HCT116 (cell line): ENCODE measurements around the gene RNF150. TPM values are rescaled to one million over a fixed set of nuclear protein-coding genes. Genes with fewer than 3 reads are reported as not detected.

Source experiments
- ATAC-seq: fragments of 200-7000 bp; cut with Tn5 transposase; 2 replicates; pipeline ENCODE4 v1.9.1; 2020; ENCODE audit warnings: mild to moderate bottlenecking, moderate library complexity
- BruUV-seq: library from RNA; stranded (reverse); fragments of 400-500 nt; replicated peaks from 2 replicates; lab custom pipeline; 2021; lab: Mats Ljungman, UMichigan
- CTCF ChIA-PET: fragments of 300-600 bp; sonication (Branson Sonifier 250); formaldehyde crosslinking; loops from one replicate; lab custom pipeline; 2021; ENCODE audit warnings: antibody characterized with exemption; lab: Charles Lee
- POLR2A ChIA-PET: fragments of 300-600, 350-600 bp; sonication (Branson Sonifier 250); formaldehyde crosslinking; loops from one replicate; lab custom pipeline; 2021; ENCODE audit warnings: antibody characterized with exemption; lab: Charles Lee
- RAD21 ChIA-PET, 2 experiments: fragments of 300-600 bp; sonication (Branson Sonifier 250); formaldehyde crosslinking; loops; one replicate each; lab custom pipeline; 2023; ENCODE audit warnings: low total read pairs in 2 of 2; ENCODE audit not compliant: uncharacterized antibody in 2 of 2, unreplicated experiment in 2 of 2, low non-redundant PET in 1 of 2; lab: Charles Lee
- DNase-seq: peaks from one replicate; pipeline ENCODE4 v3.0.0-alpha.2; 2010; ENCODE audit warnings: low read depth, low spot score
- H2AFZ ChIP-seq: fragments of 200-600 bp; shearing (Covaris generic), sonication (generic); 2 replicates; pipeline ENCODE4 v1.6.1; 2017; ENCODE audit warnings: low read depth, mixed run types, mixed read lengths, antibody characterized with exemption, low read length; ENCODE audit not compliant: poor library complexity, severe bottlenecking
- H3K27ac ChIP-seq: 2 replicates; pipeline ENCODE4 v1.5.1; 2012; ENCODE audit warnings: low read depth, low read length
- H3K27me3 ChIP-seq: fragments of 200-600 bp; sonication (generic); 2 replicates; pipeline ENCODE4 v1.6.1; 2016; ENCODE audit warnings: mixed run types, low read length, mixed read lengths; ENCODE audit not compliant: insufficient read depth
- H3K36me3 ChIP-seq, 2 experiments: fragments of 200-500 bp in 1 of 2; fragments of 200-600 bp in 1 of 2; sonication (Bioruptor generic) in 1 of 2; sonication (generic) in 1 of 2; 2 replicates each; pipeline versions ENCODE4 v1.5.1 to v1.6.1; 2014 to 2016; ENCODE audit warnings: low read length in 2 of 2, inconsistent platforms in 1 of 2, mixed read lengths in 1 of 2, mixed run types in 1 of 2; ENCODE audit not compliant: insufficient read depth in 2 of 2, control insufficient read depth in 1 of 2
- H3K4me1 ChIP-seq, 2 experiments: fragments of 200-600 bp in 1 of 2; sonication (generic) in 1 of 2; 2 replicates each; pipeline versions ENCODE4 v1.5.1 to v1.6.1; 2012 to 2017; ENCODE audit warnings: low read length in 2 of 2, inconsistent platforms in 1 of 2, mild to moderate bottlenecking in 1 of 2, mixed read lengths in 1 of 2, mixed run types in 1 of 2, moderate library complexity in 1 of 2; ENCODE audit not compliant: insufficient read depth in 2 of 2, control insufficient read depth in 1 of 2
- H3K4me2 ChIP-seq: fragments of 200-600 bp; sonication (generic); 2 replicates; pipeline ENCODE4 v1.6.1; 2017; ENCODE audit warnings: mixed run types, low read length, mixed read lengths
- H3K4me3 ChIP-seq, 2 experiments: fragments of 200-600 bp in 1 of 2; sonication (generic) in 1 of 2; replicated peaks in 1 of 2; 2 replicates each; pipeline ENCODE4 v1.5.1; 2011 to 2016; ENCODE audit warnings: low read length in 2 of 2, control low read depth in 1 of 2, low read depth in 1 of 2, mild to moderate bottlenecking in 1 of 2, mixed read lengths in 1 of 2, mixed run types in 1 of 2
- H3K79me2 ChIP-seq: fragments of 200-600 bp; sonication (generic); 2 replicates; pipeline ENCODE4 v1.6.1; 2017; ENCODE audit warnings: mild to moderate bottlenecking, mixed run types, low read length, moderate library complexity, mixed read lengths; ENCODE audit not compliant: insufficient read depth
- H3K9ac ChIP-seq: fragments of 200-600 bp; sonication (generic); 2 replicates; pipeline ENCODE4 v1.6.1; 2016; ENCODE audit warnings: low read length, mixed read lengths
- H3K9me2 ChIP-seq: fragments of 200-600 bp; sonication (generic), shearing (Covaris generic); 2 replicates; pipeline ENCODE4 v1.6.1; 2017; ENCODE audit warnings: mixed run types, mild to moderate bottlenecking, moderate library complexity; ENCODE audit not compliant: insufficient read depth
- H3K9me3 ChIP-seq, 2 experiments: fragments of 200-500 bp in 1 of 2; fragments of 200-600 bp in 1 of 2; sonication (Bioruptor generic) in 1 of 2; sonication (generic) in 1 of 2; 2 replicates each; pipeline ENCODE4 v1.6.1; 2014 to 2017; ENCODE audit warnings: low read length in 2 of 2, mixed read lengths in 2 of 2, inconsistent platforms in 1 of 2, low read depth in 1 of 2, mild to moderate bottlenecking in 1 of 2, mixed run types in 1 of 2, moderate library complexity in 1 of 2; ENCODE audit not compliant: control insufficient read depth in 1 of 2, insufficient read depth in 1 of 2
- H4K20me1 ChIP-seq: fragments of 200-600 bp; sonication (generic), shearing (Covaris generic); 2 replicates; pipeline ENCODE4 v1.6.1; 2017; ENCODE audit warnings: mixed run types, mild to moderate bottlenecking, moderate library complexity; ENCODE audit not compliant: insufficient read depth
- CBX3 ChIP-seq: IDR thresholded peaks from 2 replicates; pipeline ENCODE4 v1.6.1; 2012; ENCODE audit warnings: low read depth
- CEBPB ChIP-seq: IDR thresholded peaks from 2 replicates; pipeline ENCODE4 v1.6.1; 2012; ENCODE audit warnings: low read depth
- CTCF ChIP-seq, 3 experiments: fragments of 200-600 bp in 1 of 3; sonication (generic) in 1 of 3; IDR thresholded peaks in 2 of 3; conservative IDR thresholded peaks in 1 of 3; 2 replicates each; pipeline ENCODE4 v1.5.1; 2012 to 2017; ENCODE audit warnings: low read depth in 2 of 3, low read length in 2 of 3, antibody characterized with exemption in 1 of 3, borderline replicate concordance in 1 of 3, control low read depth in 1 of 3, mild to moderate bottlenecking in 1 of 3, mixed read lengths in 1 of 3, mixed run types in 1 of 3, moderate library complexity in 1 of 3; ENCODE audit not compliant: insufficient read depth in 1 of 3
- EGR1 ChIP-seq: IDR thresholded peaks from 2 replicates; pipeline ENCODE4 v1.6.1; 2012; ENCODE audit warnings: low read depth
- ELF1 ChIP-seq: IDR thresholded peaks from 2 replicates; pipeline ENCODE4 v1.6.1; 2012; ENCODE audit warnings: low read depth, borderline replicate concordance
- EZH2phosphoT487 ChIP-seq: fragments of 200-600 bp; IDR thresholded peaks from 2 replicates; pipeline ENCODE4 v1.6.1; 2018; ENCODE audit warnings: antibody characterized with exemption, borderline replicate concordance
- FOSL1 ChIP-seq: IDR thresholded peaks from 2 replicates; pipeline ENCODE4 v1.6.1; 2012; ENCODE audit warnings: low read depth
- POLR2AphosphoS5 ChIP-seq: IDR thresholded peaks from 2 replicates; pipeline ENCODE4 v1.6.1; 2011; ENCODE audit warnings: mild to moderate bottlenecking, low read depth, low read length, moderate library complexity
- SRF ChIP-seq: IDR thresholded peaks from 2 replicates; pipeline ENCODE4 v1.6.1; 2012; ENCODE audit warnings: low read depth
- TCF7L2 ChIP-seq: IDR thresholded peaks from 2 replicates; pipeline ENCODE4 v1.7.0; 2011; ENCODE audit warnings: borderline replicate concordance, inconsistent platforms; ENCODE audit not compliant: insufficient read depth, insufficient read length; ENCODE audit errors: extremely low read depth
- ZBTB33 ChIP-seq: IDR thresholded peaks from 2 replicates; pipeline ENCODE4 v1.6.1; 2011; ENCODE audit warnings: mild to moderate bottlenecking, low read length, moderate library complexity; ENCODE audit not compliant: insufficient replicate concordance; ENCODE audit errors: extremely low read depth
- intact Hi-C: fragments of 100-400 bp; cut with micrococcal nuclease; formaldehyde crosslinking; loops from 2 replicates; pipeline ENCODE4 v1.10.0; 2022
- total RNA-seq: library from RNA; stranded (reverse); gene quantifications from one replicate; pipeline ENCODE4 v1.2.1, GENCODE V29; 2021; ENCODE audit not compliant: unreplicated experiment

Gene RNF150
- total RNA-seq, 1 experiment from 2014 or later: 0.07 TPM

GRCh38 chr4:140865253-140866217 is 267.7 kb downstream of the RNF150 start:
- H3K79me2 ChIP-seq: no peaks in the 10 kb centered on the region
- DNase-seq: no peak
- RAD21 ChIA-PET: no interaction called here
- H3K9ac ChIP-seq: no peak overlapping the region
- TF ChIP-seq ZBTB33 (no peak), CBX3 (no peak), POLR2AphosphoS5 (no peak), TCF7L2 (no peak), EGR1 (no peak), CTCF (IDR thresholded peaks at IDR 0.05 in 2 of 3, conservative IDR thresholded peaks at IDR 0.05 in 1 of 3; ENCODE audit: borderline replicate concordance in 1 of 3, insufficient read depth in 1 of 3, low read depth in 2 of 3, low read length in 2 of 3) (no peak), SRF (no peak), ELF1 (no peak), FOSL1 (no peak), EZH2phosphoT487 (no peak), CEBPB (no peak)
- TF ChIP-seq, all 23 proteins: peak for 0
- ChIA-PET POLR2A (no interaction called here), CTCF (interaction anchor here (0.7 kb wide), 1 partner anchor 19 kb away, joined by 3 read pairs; no protein-coding TSS in a partner anchor)
- no peaks in the 10 kb centered on the region for H3K36me3 ChIP-seq
- H3K27me3 ChIP-seq: no peaks in the 10 kb centered on the region
- ATAC-seq: no peak
- no peak overlapping the region for H3K27ac ChIP-seq
- no peak overlapping the region for H3K4me3 ChIP-seq
- no peaks in the 10 kb centered on the region for H3K4me1 ChIP-seq
- no peaks in the 10 kb centered on the region for H3K9me3 ChIP-seq
- H4K20me1 ChIP-seq: no peaks in the 10 kb centered on the region
- BruUV-seq: no TSS peak
- intact Hi-C loops: loop anchor here (10.0 kb wide), 1 partner anchor 1979 kb away; the partner anchor contains the start of gene INPP4B
- H3K9me2 ChIP-seq: no peaks in the 10 kb centered on the region
- no peak overlapping the region for H3K4me2 ChIP-seq
- H2AFZ ChIP-seq: no peak overlapping the region
